Measurements from ENCODE around the gene F10. TPM values are rescaled to one million over a fixed set of nuclear protein-coding genes. Genes with fewer than 3 reads are reported as not detected.

Gene F10
- total RNA-seq, 2 donors from 2014 or later, result 1.0 TPM; not detected in 1

- Mint-ChIP-seq H3K4me1 (peaks cover 10% of the 10 kb centered on the region), H3K9me3 (no peaks in the 10 kb centered on the region), H3K4me3 (peak overlapping the region; percentile 50), H3K27me3 (no peaks in the 10 kb centered on the region), H3K27ac (peak overlapping the region; percentile 50), H3K36me3 (ENCODE audit: low read depth) (peaks cover 98% of the 10 kb centered on the region)
- ATAC-seq (replicated peaks), result peak; percentile 28
These were observed 57.0 kb downstream of the F10 start for GRCh38 chr13:113179374-113180230.

DNA sequence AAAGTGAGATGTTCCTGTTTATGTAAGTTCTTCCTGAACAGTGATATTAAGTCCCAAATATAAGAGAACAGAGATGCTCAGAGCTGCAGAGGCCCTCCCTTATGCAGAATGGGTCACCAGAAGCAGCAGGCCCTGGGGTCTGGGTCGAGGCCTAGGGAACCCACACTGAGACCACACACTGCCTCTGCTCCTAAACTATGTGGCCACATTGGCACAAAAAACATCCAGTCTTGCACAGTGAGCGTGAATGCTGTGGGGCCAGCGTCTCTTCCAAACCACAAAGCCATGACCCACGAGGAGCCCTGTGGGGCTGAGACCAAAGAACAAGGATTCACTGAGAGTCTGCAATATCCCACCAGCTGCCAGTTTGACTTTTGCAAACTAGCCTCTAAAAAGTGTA lies 59.4 kb downstream of the F10 start:
- no peak for ATAC-seq (replicated peaks)
- peaks cover 100% of the 10 kb centered on the region for H3K36me3 Mint-ChIP-seq (ENCODE audit: low read depth)
- no peaks in the 10 kb centered on the region for H3K9me3 Mint-ChIP-seq
- H3K4me3 Mint-ChIP-seq, result peak overlapping the region; percentile 50
- H3K27me3 Mint-ChIP-seq, result no peaks in the 10 kb centered on the region
- H3K4me1 Mint-ChIP-seq, result peaks cover 16% of the 10 kb centered on the region
- H3K27ac Mint-ChIP-seq, result no peak overlapping the region

GRCh38 chr13:113183450-113184129 lies 61.0 kb downstream of the F10 start:
- ATAC-seq (replicated peaks), result no peak
- H3K27me3 Mint-ChIP-seq, result no peaks in the 10 kb centered on the region
- peak overlapping the region; percentile 90 for H3K4me3 Mint-ChIP-seq
- peaks cover 100% of the 10 kb centered on the region for H3K36me3 Mint-ChIP-seq (ENCODE audit: low read depth)
- peak overlapping the region; percentile 26 for H3K27ac Mint-ChIP-seq
- peaks cover 18% of the 10 kb centered on the region for H3K4me1 Mint-ChIP-seq
- no peaks in the 10 kb centered on the region for H3K9me3 Mint-ChIP-seq

- Mint-ChIP-seq H3K4me1 (peaks cover 26% of the 10 kb centered on the region), H3K4me3 (peak overlapping the region; percentile 90), H3K9me3 (no peaks in the 10 kb centered on the region), H3K27me3 (no peaks in the 10 kb centered on the region), H3K27ac (peak overlapping the region; percentile 88), H3K36me3 (ENCODE audit: low read depth) (peaks cover 100% of the 10 kb centered on the region)
- no peak for ATAC-seq (replicated peaks)
These were observed 62.2 kb downstream of the F10 start for GRCh38 chr13:113184568-113185440.

DNA sequence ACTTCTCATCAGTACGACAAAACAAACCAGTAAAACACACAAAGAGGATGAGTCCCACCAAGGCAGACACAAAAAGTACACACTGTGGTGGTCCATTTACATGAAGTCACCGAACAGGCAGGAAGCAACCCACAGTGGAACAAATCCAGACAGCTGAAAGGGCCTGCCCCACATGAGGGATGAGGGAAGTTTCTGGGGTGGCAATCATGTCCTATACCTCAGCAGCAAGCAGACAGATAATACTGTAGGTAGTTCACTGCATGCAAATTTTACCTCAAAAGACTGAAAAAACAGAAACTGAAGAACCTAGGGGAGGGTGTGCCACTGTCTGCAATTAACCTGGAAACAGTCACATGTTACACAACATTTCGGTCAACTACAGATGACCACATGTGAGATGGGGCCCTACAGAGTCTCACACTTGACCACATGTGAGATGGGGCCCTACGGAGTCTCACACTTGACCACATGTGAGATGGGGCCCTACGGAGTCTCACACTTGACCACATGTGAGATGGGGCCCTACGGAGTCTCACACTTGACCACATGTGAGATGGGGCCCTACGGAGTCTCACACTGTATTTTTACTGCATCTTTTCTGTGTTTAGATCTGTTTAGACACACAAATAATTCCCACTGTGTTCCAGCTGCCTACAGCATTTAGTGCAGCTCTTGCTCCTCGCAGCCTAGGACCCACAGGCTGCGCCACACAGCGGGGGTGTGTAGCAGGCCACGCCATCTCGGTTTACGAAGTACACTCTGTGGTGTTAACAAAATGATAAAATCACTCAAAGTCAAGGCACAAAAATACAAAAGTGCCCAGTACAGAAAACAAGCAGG lies 63.7 kb downstream of the F10 start:
- Mint-ChIP-seq H3K4me1 (peaks cover 26% of the 10 kb centered on the region), H3K9me3 (no peaks in the 10 kb centered on the region), H3K27ac (peak overlapping the region; percentile 88), H3K36me3 (ENCODE audit: low read depth) (peaks cover 100% of the 10 kb centered on the region), H3K27me3 (no peaks in the 10 kb centered on the region), H3K4me3 (peak overlapping the region; percentile 90)
- peak; percentile 76 for ATAC-seq (replicated peaks)

- Mint-ChIP-seq H3K4me3 (peak overlapping the region; percentile 90), H3K36me3 (ENCODE audit: low read depth) (peaks cover 100% of the 10 kb centered on the region), H3K4me1 (peaks cover 26% of the 10 kb centered on the region), H3K9me3 (no peaks in the 10 kb centered on the region), H3K27me3 (no peaks in the 10 kb centered on the region), H3K27ac (peak overlapping the region; percentile 88)
- peak; percentile 85 for ATAC-seq (replicated peaks)
These were observed 64.7 kb downstream of the F10 start for GRCh38 chr13:113187263-113187669.

DNA sequence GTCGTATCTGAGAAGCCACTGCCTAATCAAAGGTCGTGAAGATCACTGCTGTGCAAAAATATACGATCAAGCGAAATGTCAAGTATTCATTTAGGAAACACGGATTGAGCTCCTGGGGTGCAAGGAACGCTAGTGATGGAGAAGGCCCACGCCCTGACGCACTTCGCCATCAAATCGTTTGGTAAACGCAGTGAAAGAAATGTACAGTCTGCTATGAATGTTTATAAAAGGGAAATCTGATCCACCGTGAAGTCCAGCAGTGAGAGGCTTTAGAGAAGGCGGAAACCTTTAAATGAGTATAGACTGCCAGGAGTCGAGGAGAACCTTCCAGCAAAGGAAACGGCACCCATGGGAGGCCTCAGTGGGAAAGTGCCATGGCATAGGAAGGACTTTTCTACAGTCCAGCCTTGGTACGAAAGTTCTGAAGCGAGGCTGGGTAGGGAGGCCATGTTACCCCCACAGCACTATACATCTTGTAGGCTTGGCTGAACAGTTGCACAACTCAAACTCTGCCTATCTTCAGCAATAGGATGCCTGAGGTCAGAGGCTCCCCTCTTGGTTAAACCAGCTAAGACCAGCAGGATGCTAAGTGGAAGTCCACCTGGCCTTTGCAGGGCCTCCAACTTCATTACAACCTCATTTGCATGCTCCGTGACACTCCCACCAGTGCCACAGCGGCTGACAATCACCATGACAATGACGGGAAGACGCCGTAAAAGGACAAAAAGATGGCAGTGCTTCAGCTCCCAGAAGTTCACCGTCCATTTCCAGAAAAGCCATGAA lies 65.5 kb downstream of the F10 start:
- Mint-ChIP-seq H3K27me3 (no peaks in the 10 kb centered on the region), H3K27ac (peak overlapping the region; percentile 88), H3K36me3 (ENCODE audit: low read depth) (peaks cover 100% of the 10 kb centered on the region), H3K4me3 (peak overlapping the region; percentile 90), H3K4me1 (peaks cover 26% of the 10 kb centered on the region), H3K9me3 (no peaks in the 10 kb centered on the region)
- no peak for ATAC-seq (replicated peaks)

- H3K27me3 Mint-ChIP-seq, result no peaks in the 10 kb centered on the region
- peak overlapping the region; percentile 54 for H3K27ac Mint-ChIP-seq
- H3K36me3 Mint-ChIP-seq (ENCODE audit: low read depth), result peaks cover 100% of the 10 kb centered on the region
- H3K4me3 Mint-ChIP-seq, result no peak overlapping the region
- ATAC-seq (replicated peaks), result no peak
- H3K9me3 Mint-ChIP-seq, result no peaks in the 10 kb centered on the region
- H3K4me1 Mint-ChIP-seq, result peaks cover 21% of the 10 kb centered on the region
These were observed 67.6 kb downstream of the F10 start for GRCh38 chr13:113190181-113190580.

GRCh38 chr13:113192279-113192678 lies 69.7 kb downstream of the F10 start:
- Mint-ChIP-seq H3K4me3 (no peak overlapping the region), H3K27me3 (no peaks in the 10 kb centered on the region), H3K27ac (no peak overlapping the region), H3K9me3 (no peaks in the 10 kb centered on the region), H3K36me3 (ENCODE audit: low read depth) (peaks cover 100% of the 10 kb centered on the region), H3K4me1 (peaks cover 12% of the 10 kb centered on the region)
- no peak for ATAC-seq (replicated peaks)

- ATAC-seq (replicated peaks), result no peak
- no peaks in the 10 kb centered on the region for H3K9me3 Mint-ChIP-seq
- H3K27me3 Mint-ChIP-seq, result no peaks in the 10 kb centered on the region
- peaks cover 100% of the 10 kb centered on the region for H3K36me3 Mint-ChIP-seq (ENCODE audit: low read depth)
- no peak overlapping the region for H3K4me3 Mint-ChIP-seq
- peaks cover 9% of the 10 kb centered on the region for H3K4me1 Mint-ChIP-seq
- no peak overlapping the region for H3K27ac Mint-ChIP-seq
These were observed 70.3 kb downstream of the F10 start for GRCh38 chr13:113192902-113193301.

DNA sequence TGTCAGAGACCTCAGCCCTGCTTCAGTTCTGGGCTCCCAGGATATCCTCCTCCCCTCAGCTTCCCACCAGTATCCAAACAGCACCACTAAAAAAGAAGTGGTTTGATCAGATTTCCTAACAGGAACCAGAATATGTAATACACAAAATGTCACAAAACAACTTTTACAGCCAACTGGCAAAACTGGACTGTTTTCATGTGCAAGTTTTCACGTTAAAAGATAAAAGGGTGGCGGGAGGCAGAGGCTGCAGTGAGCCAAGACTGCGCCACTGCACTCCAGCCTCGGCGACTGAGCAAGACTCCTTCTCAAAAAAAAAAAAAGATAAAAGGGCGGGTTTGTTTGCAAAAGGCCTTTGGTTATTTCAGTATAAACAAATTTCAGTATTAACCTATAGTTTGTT lies 72.8 kb downstream of the F10 start:
- ATAC-seq (replicated peaks), result no peak
- Mint-ChIP-seq H3K4me3 (no peak overlapping the region), H3K9me3 (no peaks in the 10 kb centered on the region), H3K36me3 (ENCODE audit: low read depth) (peaks cover 100% of the 10 kb centered on the region), H3K27me3 (no peaks in the 10 kb centered on the region), H3K27ac (no peak overlapping the region), H3K4me1 (no peaks in the 10 kb centered on the region)

DNA sequence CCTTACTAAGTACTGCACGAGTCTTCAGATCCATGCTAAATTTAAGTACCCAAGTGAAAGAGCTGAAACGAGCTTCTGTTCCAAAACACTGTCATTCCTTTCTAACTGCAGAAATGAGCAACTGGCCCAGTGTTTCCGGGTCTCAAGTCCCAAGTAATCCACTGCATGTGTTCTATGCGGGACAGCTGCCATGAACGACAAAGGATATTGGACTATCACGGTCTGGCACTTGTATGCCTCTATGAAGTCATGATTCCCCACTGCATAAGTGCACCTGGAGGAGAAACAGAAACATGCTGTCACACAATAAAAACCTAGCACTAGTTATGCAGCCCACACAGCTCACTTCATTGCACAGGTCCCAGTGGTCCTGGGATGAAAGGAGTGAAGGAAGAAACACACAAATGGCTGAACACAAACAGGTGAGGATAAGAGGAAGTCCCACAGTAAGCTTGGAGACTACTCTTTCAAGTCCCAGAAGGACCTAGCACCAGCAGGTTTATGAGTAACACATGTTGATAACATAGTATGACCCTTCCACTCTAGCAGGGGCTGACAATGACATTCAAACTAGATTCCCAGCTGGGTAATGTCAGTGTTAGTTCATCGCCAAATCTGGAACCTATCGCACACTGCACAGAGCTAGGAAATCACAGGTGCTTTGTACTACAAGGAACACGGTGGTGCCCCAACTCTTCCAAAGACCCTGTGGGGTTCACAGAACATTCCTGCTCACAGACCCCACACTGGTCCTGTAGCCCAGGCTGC lies 74.6 kb downstream of the F10 start:
- no peak for ATAC-seq (replicated peaks)
- Mint-ChIP-seq H3K9me3 (no peaks in the 10 kb centered on the region), H3K36me3 (ENCODE audit: low read depth) (peaks cover 94% of the 10 kb centered on the region), H3K27ac (peak overlapping the region; percentile 28), H3K4me3 (no peak overlapping the region), H3K27me3 (no peaks in the 10 kb centered on the region), H3K4me1 (peaks cover 1% of the 10 kb centered on the region)
